Esophagus muscularis mucosa (tissue), 4 donors: Measurements from ENCODE around the gene DEPDC5.

Experiments used
- EP300 ChIP-seq: sonication (generic); formaldehyde crosslinking; IDR thresholded peaks from one replicate; pipeline ENCODE4 v1.6.1; 2017; ENCODE audit warnings: antibody characterized with exemption
- POLR2A ChIP-seq: fragments of 450-650 bp; IDR thresholded peaks from one replicate; pipeline ENCODE4 v1.6.1; 2017; ENCODE audit warnings: antibody characterized with exemption, moderate library complexity, mild to moderate bottlenecking, low read depth
- POLR2AphosphoS5 ChIP-seq, 2 donors: sonication (generic); formaldehyde crosslinking; IDR thresholded peaks; one replicate each; pipeline ENCODE4 v1.6.1; 2017; ENCODE audit warnings: antibody characterized with exemption in 2 of 2
- TF ChIP-seq, protein P1 (sequence below), 3 experiments: fragments of 200-600 bp in 2 of 3; fragments of 450-650 bp in 1 of 3; sonication (generic) in 2 of 3; IDR thresholded peaks; one replicate each; pipeline ENCODE4 v1.5.1; 2017 to 2019; ENCODE audit warnings: antibody characterized with exemption in 3 of 3, mild to moderate bottlenecking in 2 of 3, moderate library complexity in 1 of 3

DNA sequence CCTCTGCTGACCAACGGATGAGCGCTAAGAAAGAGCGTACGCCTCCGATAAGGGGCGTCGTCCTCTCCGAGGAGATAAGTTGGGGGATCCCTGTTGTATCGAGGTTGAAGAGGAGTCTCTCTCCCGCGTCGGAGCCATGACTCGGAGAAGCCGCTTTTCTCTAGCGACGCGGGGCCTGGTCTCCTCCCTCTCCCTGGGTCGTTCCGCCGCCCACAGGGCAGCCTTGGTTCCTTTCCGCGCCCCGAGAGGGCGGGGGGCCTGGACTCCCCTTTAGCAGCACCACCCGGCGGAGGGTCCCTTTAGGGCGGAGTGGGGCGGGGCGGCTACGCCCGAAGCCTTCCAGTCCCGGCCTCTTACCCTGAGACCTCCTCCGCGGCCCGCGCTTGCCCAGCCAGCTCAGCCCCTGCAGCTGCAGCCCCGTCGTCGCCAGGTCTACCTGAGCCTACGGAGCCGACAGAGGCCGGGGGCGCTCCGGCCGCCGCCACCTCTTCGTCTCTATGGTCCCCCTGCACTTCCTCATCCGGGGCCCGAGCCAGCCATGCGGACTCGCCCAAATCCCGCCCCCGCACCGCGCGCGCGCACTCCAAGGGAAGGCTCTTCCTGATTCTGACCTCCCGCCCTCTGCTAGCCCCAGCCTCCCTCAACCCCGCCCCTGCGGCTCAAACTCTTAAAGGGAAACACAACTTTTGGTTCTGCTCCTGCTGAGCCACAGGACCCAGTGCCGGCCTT lies 4.0 kb upstream of the DEPDC5 start, which contains the start of gene PRR14L:
- TF ChIP-seq POLR2A (peak; percentile 60), POLR2AphosphoS5 (IDR thresholded peaks at IDR 0.05) (peak; percentile 92 to 95), EP300 (no peak)
- TF ChIP-seq, protein P1, sequence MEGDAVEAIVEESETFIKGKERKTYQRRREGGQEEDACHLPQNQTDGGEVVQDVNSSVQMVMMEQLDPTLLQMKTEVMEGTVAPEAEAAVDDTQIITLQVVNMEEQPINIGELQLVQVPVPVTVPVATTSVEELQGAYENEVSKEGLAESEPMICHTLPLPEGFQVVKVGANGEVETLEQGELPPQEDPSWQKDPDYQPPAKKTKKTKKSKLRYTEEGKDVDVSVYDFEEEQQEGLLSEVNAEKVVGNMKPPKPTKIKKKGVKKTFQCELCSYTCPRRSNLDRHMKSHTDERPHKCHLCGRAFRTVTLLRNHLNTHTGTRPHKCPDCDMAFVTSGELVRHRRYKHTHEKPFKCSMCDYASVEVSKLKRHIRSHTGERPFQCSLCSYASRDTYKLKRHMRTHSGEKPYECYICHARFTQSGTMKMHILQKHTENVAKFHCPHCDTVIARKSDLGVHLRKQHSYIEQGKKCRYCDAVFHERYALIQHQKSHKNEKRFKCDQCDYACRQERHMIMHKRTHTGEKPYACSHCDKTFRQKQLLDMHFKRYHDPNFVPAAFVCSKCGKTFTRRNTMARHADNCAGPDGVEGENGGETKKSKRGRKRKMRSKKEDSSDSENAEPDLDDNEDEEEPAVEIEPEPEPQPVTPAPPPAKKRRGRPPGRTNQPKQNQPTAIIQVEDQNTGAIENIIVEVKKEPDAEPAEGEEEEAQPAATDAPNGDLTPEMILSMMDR (IDR thresholded peaks at IDR 0.05) = peak in 2 of 3 experiments; percentile 20 to 27
